HG02571 (cell line): ENCODE results near the gene PLEKHG3.

Experiments
- ATAC-seq: cut with Tn5 transposase; IDR thresholded peaks from one replicate; pipeline ENCODE4 v1.9.1; 2021; ENCODE audit warnings: mild to moderate bottlenecking, moderate library complexity; ENCODE audit not compliant: unreplicated experiment

The PLEKHG3 gene

DNA sequence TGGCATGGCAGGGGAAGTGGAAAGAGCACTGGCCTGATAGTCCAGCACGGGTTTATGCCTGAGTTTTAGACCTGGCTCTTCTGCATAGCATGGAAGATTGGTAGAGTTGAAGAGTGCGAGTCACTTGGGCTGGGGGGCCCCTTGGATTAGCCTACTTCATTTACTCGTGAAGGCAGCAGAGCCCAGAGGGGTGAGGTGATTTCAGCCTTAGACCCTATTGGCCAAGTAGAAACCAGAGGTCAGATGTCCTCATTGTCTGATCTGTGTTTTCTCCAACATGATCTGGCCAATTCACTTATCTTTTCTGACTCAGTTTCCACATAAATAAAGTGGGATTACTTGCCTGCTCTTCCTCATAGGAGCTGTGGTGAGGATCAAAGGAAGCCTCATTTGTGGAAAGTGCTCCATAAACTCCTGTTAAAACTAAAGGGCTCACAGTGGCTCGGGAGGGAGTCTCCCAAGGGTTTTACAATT lies 1.9 kb downstream of the PLEKHG3 start:
- no peak for ATAC-seq

DNA sequence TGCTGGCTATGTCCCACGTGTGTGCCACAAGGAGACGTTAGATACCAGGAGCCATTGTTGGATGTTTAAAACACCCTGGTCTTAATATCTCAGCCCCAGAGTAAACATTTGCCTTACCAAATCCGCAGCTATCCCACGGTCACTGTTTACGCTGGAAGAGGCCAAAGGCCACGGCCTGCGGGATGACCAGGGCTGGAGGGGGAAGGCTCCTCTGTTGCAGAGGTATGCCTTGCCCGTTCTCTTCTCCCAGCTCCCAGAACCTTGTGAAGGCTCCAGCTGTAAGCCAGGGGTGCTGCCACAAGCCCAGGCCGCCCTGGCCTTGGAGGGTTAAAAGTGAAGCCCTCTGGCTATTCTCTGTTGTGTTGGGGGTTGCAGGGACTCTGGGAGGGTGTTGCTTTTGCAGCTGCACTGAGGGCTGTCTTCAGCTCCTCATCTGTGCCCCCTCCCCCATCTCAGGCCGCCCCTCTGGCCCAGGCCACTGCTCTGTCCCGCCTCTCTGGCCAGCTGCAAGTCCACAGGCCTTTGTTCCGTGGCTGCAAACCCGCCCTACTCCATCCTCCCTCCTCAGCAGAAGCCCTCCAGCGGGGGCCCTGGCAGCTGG lies 2.5 kb downstream of the PLEKHG3 start:
- ATAC-seq: no peak

DNA sequence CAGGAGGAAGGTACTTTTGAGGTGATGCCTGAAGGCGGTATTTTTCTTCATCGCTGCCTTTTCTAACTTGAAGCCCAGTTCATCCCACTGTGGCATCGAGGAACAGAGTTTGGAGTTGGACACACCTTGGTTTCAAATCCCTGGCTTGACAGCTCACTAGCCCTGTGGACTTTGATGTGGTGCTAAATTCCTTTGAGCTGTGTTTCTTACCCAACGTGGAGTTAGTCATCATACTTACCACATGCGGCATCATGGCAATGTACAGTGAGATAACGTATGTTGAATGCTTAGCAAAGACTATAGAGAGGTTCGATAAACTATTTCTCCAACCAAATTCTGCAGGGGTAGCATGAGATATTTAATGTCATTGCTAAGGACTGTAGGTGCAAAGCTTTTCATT lies 3.4 kb downstream of the PLEKHG3 start:
- ATAC-seq: no peak

DNA sequence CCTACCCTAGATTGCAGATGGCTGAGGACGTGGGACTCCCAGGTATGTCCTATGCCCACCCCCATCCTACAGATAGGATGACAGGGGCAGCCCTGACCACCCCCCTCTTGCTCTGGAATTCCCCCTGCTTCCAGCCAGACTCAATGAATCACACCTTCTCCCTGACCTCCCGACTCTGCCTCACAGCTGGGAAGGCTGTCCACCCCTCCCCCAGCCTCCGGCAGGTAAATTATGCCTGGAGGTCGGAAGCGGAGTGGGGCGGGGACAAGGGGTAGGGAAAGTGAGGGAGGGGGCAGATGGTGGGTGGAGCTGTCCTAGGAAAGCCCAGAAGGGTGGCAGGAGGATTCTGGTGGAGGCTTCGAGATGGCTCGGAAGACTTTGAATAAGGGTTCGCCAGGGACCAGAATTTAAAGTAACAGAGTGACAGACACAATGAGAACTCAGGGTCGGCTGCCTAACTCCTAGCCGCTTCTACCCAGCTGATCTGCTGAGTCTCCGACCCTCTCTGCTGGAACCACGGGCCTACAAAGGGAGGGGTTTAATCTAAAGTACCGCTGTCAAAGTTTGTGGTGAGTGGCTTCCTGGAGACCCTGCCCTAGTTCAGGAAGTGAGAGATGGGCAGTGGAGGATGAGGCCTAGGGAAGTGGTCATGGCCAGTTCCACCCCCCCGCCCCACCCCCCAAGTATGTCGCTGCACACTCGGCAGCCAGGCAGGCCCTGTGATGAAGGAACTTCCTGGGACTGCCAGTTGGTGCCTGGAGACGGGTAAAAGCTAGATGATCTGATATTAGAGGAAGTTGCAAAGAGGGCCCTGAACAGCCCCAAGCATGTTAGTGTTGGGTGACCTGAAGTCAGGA lies 4.2 kb downstream of the PLEKHG3 start:
- ATAC-seq: no peak

DNA sequence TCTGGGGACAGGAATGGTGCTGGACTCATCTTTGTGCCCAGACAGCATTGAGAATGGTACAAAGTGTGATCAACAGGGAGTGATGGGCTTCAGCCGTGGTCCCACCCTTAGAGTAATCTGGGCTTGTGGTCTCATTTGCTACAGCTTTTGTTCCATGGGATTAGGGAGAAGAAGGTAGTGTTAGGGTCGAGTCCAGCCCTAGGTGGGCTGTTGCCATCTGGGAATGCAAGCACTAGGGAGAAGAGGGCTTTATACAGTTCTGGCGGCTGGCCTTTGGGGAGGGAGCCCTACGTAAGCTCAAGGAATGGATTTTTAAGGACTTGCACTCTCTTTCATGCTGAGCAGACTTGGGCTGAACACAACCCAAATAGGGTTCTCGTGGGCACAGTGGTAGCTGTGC lies 4.9 kb downstream of the PLEKHG3 start:
- ATAC-seq: no peak

DNA sequence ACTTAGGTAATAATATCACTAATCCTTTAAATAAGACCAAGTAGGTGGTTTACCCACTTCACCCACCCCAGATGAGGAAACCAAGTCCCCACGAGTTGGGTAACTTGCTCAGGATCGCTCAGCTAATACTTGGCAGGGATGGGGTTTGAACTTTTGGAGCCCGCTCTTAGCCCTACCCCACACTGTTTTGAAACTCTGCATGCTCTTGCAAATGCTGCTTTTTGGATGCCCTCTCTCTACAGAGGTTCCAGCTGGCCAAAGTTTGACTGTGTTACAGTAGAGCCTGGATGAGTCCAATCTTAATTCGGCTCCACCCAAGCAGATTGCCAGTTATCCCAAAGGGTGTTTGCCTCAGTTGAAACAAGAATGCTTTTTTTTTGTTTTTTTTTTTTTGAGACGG lies 6.8 kb downstream of the PLEKHG3 start:
- no peak for ATAC-seq

DNA sequence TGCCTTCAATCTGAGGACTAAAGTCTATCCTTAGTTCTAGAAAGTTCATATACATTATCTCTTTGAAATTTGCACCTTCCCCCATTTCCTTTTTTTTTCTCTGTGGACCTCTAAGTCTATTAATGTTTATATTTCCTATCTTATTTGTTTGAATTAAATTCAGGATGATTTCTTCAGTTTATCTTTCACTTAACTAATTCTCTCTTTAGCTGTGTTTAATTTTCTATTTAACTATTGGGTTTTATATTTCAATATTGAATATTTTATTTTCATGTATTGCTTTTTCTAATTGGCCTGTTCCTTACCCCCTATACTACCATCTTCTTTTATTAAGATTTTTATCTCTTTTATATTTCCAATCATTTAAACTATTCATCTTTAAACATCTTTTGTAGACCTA lies 9.5 kb downstream of the PLEKHG3 start:
- ATAC-seq: no peak

DNA sequence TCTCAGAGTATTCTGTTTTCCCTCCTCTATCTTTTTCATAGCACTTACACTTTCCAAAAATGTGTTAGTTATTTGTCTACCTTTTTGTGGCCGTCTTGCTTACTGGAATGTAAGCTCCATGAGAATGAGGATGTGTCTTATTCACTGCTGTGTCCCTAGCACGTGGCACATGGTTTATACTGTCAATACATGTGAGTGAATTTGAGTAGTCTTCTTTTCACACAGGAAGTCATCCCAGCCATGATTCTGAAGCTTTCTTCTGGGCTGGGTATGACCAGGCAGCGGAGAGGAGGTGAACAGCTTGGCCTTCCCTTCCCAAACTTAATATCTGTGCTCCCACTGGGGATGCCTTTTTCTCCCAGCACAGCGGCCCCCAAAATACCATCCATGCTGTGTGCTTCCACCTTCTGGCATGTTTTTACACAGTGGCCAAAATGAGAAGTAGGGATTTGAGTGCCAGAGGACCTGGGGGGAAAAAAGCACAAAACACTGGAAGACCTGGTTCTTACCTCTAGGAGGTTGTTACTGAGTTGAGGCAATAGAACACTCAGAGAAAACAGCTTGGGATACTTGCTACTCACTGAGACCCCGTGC lies 10.3 kb downstream of the PLEKHG3 start:
- ATAC-seq: no peak

DNA sequence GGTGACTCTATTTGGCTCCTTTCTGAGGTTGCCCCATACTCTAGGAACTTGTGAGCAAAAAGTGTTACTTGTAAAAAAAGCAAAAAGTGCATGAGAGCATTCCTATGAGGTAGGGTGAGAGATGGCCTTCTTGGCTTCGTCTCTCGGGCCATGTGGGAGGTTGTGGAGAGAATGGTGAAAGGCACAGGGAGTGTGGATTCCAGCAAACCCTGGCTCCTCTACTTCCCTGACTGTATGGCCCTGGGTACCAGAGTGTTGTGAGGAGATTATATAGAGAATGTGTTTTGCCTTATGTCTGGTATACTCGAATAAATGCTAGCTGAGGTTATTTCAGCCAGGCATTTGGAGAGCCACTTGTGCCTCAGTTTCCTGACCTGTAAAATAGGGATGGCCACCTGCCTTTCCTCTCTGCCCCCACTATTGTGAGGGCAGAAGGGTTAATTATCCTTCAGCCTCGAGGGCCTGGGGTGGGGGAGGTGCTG lies 11.0 kb downstream of the PLEKHG3 start:
- no peak for ATAC-seq

DNA sequence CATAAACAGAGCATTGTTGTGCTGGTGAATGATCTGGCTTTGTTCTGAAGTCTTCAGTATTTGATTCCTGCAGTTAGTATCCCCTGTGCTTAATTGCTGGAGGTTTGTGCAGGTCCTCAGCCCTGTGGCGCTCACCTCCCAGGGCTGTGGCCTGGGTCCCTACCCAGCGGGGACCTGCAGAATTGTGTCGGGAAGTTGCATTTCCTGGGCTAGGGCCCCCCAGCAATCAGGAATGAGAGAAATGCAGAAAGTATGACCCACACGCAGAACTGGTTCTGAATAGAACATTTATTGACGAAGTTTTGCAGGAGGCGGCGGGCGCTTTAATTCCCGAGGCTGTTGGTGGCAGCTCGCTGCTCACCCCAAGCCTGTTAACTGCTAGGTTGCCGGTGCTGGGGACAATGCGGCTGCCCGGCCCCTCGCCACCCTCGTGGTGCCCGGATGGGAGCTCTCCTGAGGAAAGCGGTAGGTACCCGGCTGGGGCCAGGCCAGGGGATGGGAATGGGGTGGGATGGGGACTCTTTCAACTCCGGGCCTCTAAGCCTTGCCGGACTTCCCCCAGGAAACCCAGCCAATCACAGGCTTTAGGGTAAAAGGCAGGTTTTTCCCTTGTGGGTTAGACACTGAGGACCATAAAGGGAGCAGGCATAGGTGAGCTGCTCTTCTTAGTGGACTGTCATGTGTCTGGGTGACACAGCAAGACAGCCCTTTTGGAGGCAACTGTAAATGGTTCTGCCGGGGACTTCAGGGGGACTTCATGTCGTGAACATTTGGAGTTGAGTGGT lies 11.6 kb downstream of the PLEKHG3 start:
- no peak for ATAC-seq

DNA sequence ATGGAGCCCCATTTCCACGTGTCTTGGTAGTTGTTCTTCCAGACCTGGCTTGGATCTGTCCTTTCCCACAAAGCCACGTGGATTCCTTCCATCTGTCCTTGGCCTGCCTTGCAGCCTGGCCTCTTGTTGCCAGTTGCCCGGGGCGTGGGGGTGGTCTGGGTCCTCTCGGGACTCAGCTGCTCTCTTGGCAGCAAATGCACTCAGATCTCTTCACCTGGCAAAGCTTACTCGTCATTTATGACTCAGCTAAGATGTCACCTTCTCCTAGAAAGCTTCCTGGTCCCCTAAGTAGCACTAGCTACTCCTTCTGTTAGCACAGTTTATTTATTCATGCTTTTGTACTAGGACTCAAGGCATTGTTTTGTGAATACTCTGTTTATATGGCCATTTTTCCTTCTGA lies 13.6 kb downstream of the PLEKHG3 start:
- ATAC-seq: no peak

DNA sequence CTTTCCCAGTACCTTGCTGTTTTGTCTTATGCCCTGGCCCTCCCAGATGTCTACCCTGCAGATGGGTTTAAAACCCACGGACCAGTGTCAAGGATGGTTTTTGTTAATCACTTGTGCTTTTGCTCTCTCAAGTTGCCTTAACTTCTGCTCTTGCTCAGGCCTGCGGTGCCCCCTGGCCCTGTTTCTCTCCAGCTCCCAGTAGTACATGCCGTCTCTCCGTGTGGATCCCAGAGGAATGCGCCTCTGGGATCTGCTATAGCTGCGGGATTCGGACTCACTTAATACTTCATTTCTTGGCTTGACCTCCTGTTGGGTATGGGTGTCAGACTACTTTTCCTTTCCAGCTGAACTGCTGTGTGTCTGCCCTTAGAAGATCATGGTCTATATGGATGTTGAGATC lies 14.5 kb downstream of the PLEKHG3 start:
- ATAC-seq: no peak

DNA sequence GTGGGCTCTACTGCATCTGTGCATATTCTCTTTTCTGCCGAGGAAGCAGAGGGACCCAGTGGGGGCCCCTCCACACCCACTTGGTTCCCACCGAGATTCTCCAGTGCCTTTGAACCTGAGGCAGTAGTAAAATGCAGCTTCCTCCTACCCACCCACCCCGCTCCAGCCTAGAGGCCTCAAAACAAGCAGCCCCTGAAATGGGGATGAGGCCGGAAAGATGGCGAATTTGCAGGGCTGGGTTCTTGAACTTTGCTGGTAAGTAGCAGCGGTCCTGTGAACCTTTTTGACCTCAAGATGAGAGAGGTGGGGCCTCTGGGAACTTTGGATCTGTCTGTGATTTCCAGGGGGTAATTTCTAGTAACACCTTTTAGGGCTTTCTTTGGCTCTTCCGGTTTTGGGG lies 15.4 kb downstream of the PLEKHG3 start:
- ATAC-seq: no peak

DNA sequence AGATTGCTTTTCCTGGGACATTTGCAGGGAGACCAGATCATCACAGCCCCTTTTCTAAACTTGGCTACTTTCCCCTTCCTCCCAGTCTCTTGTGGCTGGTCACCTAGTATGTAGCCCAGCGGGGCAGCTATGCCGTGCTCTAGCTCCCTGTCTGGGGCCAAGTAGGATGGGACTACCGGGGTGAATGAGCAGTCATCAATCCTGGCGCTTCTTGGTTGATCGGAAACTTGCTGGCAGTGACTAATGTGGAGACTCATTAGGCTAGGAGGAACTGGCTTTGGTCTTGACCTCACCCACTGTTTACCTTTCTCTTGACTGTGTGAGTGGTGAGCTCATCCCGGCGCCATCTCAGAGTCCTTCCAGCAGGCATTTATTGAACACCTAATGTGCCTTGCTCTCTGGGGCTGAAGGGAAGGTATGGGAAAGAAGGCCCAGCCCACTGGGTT lies 15.9 kb downstream of the PLEKHG3 start:
- no peak for ATAC-seq

DNA sequence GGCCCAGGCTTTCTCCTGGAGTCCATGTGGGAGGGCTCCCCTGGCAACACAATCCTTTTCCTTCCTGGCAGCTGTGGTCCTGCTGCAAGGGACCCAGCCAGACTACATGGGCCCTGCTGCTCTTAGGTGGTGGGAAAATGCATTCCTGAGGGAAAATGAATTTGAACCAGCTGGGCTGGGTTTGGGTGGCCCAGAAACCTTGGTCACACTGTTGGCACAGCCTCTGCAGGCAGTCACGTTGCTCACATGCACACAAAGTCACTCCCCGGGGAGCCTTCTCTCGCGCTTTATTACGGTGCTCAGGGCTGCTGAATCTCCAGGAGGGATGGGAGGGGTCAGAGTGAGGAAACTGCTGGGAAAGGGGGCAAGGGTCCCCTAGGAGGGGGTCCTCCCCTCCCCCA lies 17.2 kb downstream of the PLEKHG3 start:
- no peak for ATAC-seq

DNA sequence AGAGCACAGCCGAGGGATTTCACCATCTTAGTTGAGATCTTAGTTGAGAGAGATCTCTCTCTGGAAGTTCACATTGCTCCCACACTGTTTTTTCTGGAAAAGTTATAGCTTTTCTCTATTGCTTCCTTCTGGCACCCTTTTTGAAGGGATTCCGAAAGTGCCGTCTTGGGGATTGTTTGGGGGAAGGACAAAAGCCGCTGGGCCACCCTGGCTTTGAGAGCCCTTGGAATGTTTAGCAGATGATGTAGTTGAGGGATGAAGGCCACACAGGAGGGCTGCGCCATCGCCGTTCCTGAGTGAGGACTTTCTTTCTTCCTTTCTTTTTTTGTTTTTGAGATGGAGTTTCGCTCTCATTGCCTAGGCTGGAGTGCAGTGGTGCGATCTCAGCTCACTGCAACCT lies 17.7 kb downstream of the PLEKHG3 start:
- no peak for ATAC-seq

DNA sequence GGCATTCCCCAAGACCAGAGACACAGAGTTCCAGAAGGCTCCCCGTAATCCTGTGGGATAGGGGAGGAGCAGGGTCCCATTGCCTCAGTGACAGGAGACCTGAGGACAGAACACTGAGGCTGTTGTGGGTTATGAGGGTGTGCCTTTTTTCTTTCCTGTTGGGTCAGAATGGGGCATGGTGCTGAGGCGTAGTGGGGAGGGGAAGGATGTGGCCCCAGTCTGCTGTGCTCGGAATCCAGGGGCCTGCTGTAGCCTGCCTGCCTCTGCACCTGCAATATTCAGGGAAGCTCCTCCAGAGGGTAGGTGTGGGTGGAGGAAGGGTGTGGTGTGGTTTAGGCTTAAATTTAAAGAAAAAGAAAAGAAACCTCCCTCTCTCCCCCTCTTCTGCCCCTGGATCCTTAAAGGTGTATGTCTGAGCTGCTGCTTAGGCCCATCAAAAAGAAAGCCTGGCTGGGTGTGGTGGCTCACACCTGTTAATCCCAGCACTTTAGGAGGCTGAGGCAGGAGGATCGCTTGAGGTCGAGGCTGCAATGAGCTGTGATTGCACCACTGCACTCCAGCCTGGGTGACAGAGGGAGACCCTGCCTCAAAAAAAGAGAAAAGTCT lies 18.7 kb downstream of the PLEKHG3 start:
- ATAC-seq: no peak

DNA sequence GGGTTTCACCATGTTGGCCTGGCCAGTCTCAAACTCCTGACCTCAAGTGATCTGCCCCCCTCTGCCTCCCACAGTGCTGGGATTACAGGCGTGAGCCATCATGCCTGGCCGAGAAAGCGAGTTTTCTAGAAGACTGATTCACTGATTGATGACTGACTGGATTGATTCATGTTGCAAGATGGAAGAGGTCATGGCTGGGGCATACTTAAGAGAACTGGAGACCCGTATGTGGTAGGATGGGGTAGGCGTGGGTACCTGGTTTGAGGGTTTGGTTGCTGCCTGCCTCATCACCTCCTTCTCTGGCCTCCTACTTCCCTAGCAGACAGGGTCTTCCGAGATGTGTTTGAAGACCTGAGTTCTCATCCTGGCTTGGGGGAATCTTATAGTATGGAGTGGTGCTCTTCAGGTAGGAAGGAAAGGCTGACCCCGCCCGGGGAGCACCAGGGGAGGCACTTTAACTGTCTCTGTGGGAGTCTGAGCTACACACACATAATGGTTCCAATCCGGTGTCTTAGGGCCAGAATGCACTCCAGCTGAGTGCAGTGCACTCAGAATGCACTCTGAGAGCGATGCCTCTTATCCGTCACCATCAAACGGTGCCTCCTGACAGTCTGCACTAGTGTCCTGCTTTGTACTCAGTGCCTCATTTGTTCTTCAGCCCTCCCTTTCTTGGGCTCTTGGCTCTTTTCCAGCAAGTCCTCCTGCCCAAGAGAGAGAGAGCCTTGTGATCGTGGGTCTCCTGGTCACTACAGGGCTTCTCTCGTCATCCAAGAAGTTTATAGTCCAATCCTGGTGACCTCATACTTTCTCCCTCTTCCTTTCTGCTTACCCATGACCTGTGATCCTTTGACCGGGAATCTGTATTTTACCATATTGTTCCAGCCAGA lies 19.7 kb downstream of the PLEKHG3 start:
- no peak for ATAC-seq

DNA sequence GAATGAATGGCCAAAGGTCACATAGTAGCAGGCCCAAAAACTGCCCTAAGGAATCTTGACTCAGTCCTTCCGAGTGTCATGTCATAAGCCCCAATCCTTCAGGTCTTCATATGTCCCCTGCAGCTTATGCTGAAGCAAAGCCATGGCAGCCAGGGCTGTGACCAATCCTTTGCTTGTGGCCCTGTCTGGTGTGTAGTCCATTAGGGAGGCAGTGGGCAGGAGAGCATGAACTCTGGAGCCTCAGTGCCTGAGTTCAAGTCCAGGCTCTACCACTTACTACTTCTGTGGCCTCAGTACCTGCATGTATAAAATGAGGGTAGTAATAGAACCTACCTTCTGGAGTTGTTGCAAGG lies 20.3 kb downstream of the PLEKHG3 start:
- ATAC-seq: no peak

DNA sequence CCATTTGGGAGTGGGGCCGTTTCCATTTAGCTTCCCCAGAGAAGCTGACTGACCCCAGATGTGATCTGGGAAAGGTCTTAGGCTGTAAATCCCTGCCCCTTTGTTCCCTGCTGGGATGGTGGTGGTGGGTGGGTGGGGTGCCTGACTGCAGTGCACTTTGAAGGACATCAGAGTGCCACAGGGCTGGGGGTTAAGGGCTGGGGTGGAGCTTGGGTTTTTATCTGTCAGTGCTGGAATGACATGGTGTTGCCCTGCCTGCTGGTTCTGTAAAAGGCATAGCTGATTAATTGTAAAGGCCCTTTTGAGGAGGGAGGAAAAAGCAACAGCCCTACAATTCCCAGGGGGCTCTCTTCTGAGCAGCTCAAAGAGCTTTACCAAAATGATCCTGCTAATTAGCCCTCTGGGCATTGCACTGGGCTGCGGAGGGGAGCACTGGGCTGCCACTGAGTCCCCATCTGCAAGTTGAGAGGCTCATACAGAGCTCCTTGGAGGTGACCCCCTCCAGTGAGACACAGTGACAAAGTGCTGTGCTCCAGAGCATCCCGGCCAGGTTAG lies 21.1 kb downstream of the PLEKHG3 start:
- ATAC-seq: no peak
